Gastrocnemius medialis (tissue), 4 donors: Measurements from ENCODE around the gene PPP1R15B. TPM values are rescaled to one million over a fixed set of nuclear protein-coding genes. Genes with fewer than 3 reads are reported as not detected.

Source experiments
- ATAC-seq, 2 donors: fragments of 150-250 bp; one replicate each; pipeline ENCODE4 v1.9.1; 2016
- DNase-seq, 2 donors: peaks; one replicate each; pipeline ENCODE4 v3.0.0-alpha.2; 2019
- H3K27ac ChIP-seq, 4 donors: fragments of 200-600 bp; sonication (generic); 1 replicate in 1 of 4; 2 replicates in 3 of 4; pipeline ENCODE4 v1.5.1; 2016 to 2018; ENCODE audit warnings: mild to moderate bottlenecking in 2 of 4, moderate library complexity in 1 of 4
- H3K27me3 ChIP-seq, 3 donors: fragments of 200-600 bp; sonication (generic) in 2 of 3; 1 replicate in 1 of 3; 2 replicates in 2 of 3; pipeline versions ENCODE4 v1.5.1 to v1.6.0; 2016 to 2019; ENCODE audit warnings: mild to moderate bottlenecking in 1 of 3, moderate library complexity in 1 of 3
- H3K36me3 ChIP-seq, 2 donors: fragments of 200-600 bp; sonication (generic) in 1 of 2; one replicate each; pipeline ENCODE4 v1.5.1; 2017 to 2018
- H3K4me1 ChIP-seq, 2 donors: fragments of 200-600 bp; sonication (generic) in 1 of 2; one replicate each; pipeline ENCODE4 v1.5.1; 2016 to 2017; ENCODE audit warnings: mild to moderate bottlenecking in 2 of 2
- H3K4me3 ChIP-seq, 4 donors: fragments of 200-600 bp; sonication (generic) in 3 of 4; 1 replicate in 1 of 4; 2 replicates in 3 of 4; pipeline ENCODE4 v1.5.1; 2016 to 2019; ENCODE audit warnings: mild to moderate bottlenecking in 2 of 4
- H3K9me3 ChIP-seq, 3 donors: fragments of 200-600 bp; sonication (generic) in 2 of 3; 1 replicate in 1 of 3; 2 replicates in 2 of 3; pipeline ENCODE4 v1.5.1; 2016 to 2019
- POLR2A ChIP-seq, 2 donors: fragments of 450-650 bp; IDR thresholded peaks; one replicate each; pipeline ENCODE4 v1.6.1; 2017; ENCODE audit warnings: antibody characterized with exemption in 2 of 2, mild to moderate bottlenecking in 2 of 2, moderate library complexity in 2 of 2
- in situ Hi-C, 4 donors: fragments of 200-750 bp; cut with MboI; loops; one replicate each; pipeline versions ENCODE4 v1.15.0 to v1.8.0; 2017; ENCODE audit warnings: low sequenced_read_pairs in 4 of 4
- intact Hi-C: fragments of 100-400 bp; cut with DNase I; formaldehyde crosslinking; loops from one replicate; pipeline ENCODE4 v1.15.1; 2023; ENCODE audit warnings: low total_unique reads
- total RNA-seq, 4 donors: library from RNA; depleted of rRNA; stranded (reverse); fragments of >200 nt; gene quantifications; one replicate each; pipeline versions ENCODE4 v1.1.0 to v1.2.3, GENCODE V29; 2016
- TF ChIP-seq, protein P1 (sequence below), 5 experiments: fragments of 450-650 bp in 3 of 5; fragments of 200-600 bp in 2 of 5; sonication (generic) in 2 of 5; IDR thresholded peaks in 4 of 5; conservative IDR thresholded peaks in 1 of 5; 1 replicate in 4 of 5; 2 replicates in 1 of 5; pipeline ENCODE4 v1.5.1; 2016 to 2019; ENCODE audit warnings: antibody characterized with exemption in 5 of 5, mild to moderate bottlenecking in 3 of 5, moderate library complexity in 3 of 5

Gene PPP1R15B
- total RNA-seq, 4 donors from 2014 or later, result 23.8 to 33.0 (median 25.9) TPM

DNA sequence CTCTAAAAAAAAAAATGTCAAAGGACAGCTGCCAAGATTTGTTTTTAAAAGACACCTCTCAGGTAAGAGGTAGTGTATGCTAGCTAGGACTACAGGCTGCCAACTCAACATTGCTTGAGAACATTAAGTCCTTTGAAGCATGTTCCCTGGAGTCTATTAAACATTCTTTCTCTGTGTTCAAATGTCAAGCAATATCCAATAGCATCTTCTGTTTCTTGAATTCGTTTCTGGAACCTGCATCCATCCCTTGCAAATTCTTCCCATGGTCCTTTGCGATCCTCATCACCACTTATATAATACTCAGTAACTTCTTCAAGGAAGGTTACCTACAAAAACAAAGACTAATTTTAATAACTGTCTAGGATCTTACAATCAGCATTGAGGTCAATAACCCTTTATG lies 5.6 kb downstream of the PPP1R15B start:
- intact Hi-C loops (no loop called here), in situ Hi-C loops (no loop called here)
- Histone ChIP-seq H3K36me3 (peaks cover 0 to 47% of the 10 kb centered on the region in 2 donors), H3K9me3 (no peaks in the 10 kb centered on the region), H3K27me3 (no peaks in the 10 kb centered on the region), H3K4me3 (peak overlapping the region in 2 of 4 donors; percentile 97 to 100), H3K27ac (peak overlapping the region; percentile 22 to 100 (median 65)), H3K4me1 (peaks cover 29 to 32% of the 10 kb centered on the region in 2 donors)
- ATAC-seq, result no peak
- TF ChIP-seq, protein P1, sequence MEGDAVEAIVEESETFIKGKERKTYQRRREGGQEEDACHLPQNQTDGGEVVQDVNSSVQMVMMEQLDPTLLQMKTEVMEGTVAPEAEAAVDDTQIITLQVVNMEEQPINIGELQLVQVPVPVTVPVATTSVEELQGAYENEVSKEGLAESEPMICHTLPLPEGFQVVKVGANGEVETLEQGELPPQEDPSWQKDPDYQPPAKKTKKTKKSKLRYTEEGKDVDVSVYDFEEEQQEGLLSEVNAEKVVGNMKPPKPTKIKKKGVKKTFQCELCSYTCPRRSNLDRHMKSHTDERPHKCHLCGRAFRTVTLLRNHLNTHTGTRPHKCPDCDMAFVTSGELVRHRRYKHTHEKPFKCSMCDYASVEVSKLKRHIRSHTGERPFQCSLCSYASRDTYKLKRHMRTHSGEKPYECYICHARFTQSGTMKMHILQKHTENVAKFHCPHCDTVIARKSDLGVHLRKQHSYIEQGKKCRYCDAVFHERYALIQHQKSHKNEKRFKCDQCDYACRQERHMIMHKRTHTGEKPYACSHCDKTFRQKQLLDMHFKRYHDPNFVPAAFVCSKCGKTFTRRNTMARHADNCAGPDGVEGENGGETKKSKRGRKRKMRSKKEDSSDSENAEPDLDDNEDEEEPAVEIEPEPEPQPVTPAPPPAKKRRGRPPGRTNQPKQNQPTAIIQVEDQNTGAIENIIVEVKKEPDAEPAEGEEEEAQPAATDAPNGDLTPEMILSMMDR (IDR thresholded peaks at IDR 0.05 in 4 of 5, conservative IDR thresholded peaks at IDR 0.05 in 1 of 5), result no peak
- TF ChIP-seq POLR2A (IDR thresholded peaks at IDR 0.05), result no peak
- no peak for DNase-seq

DNA sequence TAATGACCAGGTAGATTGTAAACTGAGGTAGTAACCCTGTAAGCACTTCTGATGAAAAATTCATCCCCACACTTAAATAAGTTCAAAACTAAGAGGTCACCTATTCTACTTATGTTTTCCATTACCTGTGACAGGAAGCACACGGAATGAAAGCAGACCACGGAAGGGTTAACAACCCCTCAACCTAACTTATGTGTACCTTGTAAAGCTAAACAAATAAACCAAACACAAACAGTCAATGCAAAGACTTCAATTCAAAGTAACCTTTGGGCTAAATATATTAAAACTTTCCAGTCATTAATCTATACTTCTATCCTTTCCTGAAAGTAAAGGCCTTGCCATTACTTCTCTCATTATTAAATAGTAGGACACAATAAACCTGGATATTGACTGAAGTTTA lies 7.0 kb downstream of the PPP1R15B start:
- intact Hi-C loops, result no loop called here

DNA sequence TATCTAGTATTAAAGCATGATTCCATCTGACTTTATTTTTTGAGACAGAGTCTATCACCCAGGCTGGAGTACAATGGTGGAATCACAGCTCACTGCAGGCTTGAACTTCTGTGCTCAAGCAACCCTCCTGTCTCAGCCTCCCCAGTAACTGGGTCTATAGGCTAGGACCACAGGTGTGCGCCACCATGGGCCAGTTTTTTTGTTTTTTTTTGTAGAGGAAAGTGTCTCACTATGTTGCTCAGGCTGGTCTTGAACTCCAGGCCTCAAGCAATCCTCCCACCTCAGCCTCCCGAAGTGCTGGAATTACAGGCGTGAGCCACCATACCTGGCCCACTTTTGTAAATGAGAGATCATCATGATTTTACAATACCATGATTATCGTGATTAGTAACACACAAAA lies 9.2 kb downstream of the PPP1R15B start:
- Histone ChIP-seq H3K27ac (no peak overlapping the region), H3K4me1 (peaks cover 23 to 31% of the 10 kb centered on the region in 2 donors), H3K4me3 (no peak overlapping the region), H3K36me3 (peaks cover 0 to 70% of the 10 kb centered on the region in 2 donors), H3K9me3 (no peaks in the 10 kb centered on the region), H3K27me3 (no peaks in the 10 kb centered on the region)
- intact Hi-C loops, result no loop called here
- in situ Hi-C loops, result no loop called here
- DNase-seq (no peak), ATAC-seq (no peak)
- TF ChIP-seq, protein P1 (IDR thresholded peaks at IDR 0.05 in 4 of 5, conservative IDR thresholded peaks at IDR 0.05 in 1 of 5), result no peak
- no peak for TF ChIP-seq POLR2A (IDR thresholded peaks at IDR 0.05)

More for the DNA sequence above, 7.0 kb downstream of the PPP1R15B start:
- H3K27ac ChIP-seq, result peak overlapping the region in 2 of 4 donors; percentile 99 to 100
- peaks cover 29 to 31% of the 10 kb centered on the region in 2 donors for H3K4me1 ChIP-seq
- H3K4me3 ChIP-seq, result no peak overlapping the region
- H3K36me3 ChIP-seq, result peaks cover 0 to 60% of the 10 kb centered on the region in 2 donors
- ATAC-seq (no peak), DNase-seq (no peak)
- no peaks in the 10 kb centered on the region for H3K27me3 ChIP-seq
- no peaks in the 10 kb centered on the region for H3K9me3 ChIP-seq
- no peak for TF ChIP-seq POLR2A (IDR thresholded peaks at IDR 0.05)
- TF ChIP-seq, protein P1 (IDR thresholded peaks at IDR 0.05 in 4 of 5, conservative IDR thresholded peaks at IDR 0.05 in 1 of 5), result no peak
- in situ Hi-C loops, result no loop called here

DNA sequence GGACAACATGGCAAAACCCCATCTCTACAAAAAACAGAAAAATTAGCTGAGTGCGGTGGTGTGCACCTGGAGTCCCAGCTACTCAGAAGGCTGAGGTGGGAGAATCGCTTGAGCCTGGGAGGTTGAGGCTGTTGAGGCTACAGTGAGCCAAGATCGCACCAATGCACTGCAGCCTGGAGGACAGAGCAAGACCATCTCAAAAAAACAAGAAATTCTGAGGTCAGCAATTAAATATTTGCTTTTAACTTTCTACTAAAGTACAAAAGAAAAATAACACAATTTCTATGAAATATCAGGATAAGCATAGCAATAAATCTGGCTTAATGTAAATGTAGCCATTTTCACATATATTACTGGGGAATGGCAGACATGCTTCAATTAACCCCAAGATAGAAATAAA lies 9.9 kb downstream of the PPP1R15B start:
- intact Hi-C loops, result no loop called here
- peaks cover 0 to 70% of the 10 kb centered on the region in 2 donors for H3K36me3 ChIP-seq
- H3K27me3 ChIP-seq, result no peaks in the 10 kb centered on the region
- in situ Hi-C loops, result no loop called here
- DNase-seq (no peak), ATAC-seq (no peak)
- H3K27ac ChIP-seq, result no peak overlapping the region
- TF ChIP-seq, protein P1 (IDR thresholded peaks at IDR 0.05 in 4 of 5, conservative IDR thresholded peaks at IDR 0.05 in 1 of 5), result no peak
- TF ChIP-seq POLR2A (IDR thresholded peaks at IDR 0.05), result no peak
- no peak overlapping the region for H3K4me3 ChIP-seq
- peaks cover 16 to 25% of the 10 kb centered on the region in 2 donors for H3K4me1 ChIP-seq
- no peaks in the 10 kb centered on the region for H3K9me3 ChIP-seq
